Gastroesophageal sphincter (tissue), 3 donors: ENCODE measurements around the gene PCDHB2.

ENCODE experiments used
- EP300 ChIP-seq: sonication (generic); formaldehyde crosslinking; IDR thresholded peaks from one replicate; pipeline ENCODE4 v1.6.1; 2017; ENCODE audit warnings: antibody characterized with exemption, mild to moderate bottlenecking
- POLR2A ChIP-seq, 2 donors: fragments of 450-650 bp; IDR thresholded peaks; one replicate each; pipeline ENCODE4 v1.6.1; 2017; ENCODE audit warnings: antibody characterized with exemption in 2 of 2, mild to moderate bottlenecking in 2 of 2, moderate library complexity in 1 of 2
- POLR2AphosphoS5 ChIP-seq: sonication (generic); formaldehyde crosslinking; IDR thresholded peaks from one replicate; pipeline ENCODE4 v1.6.1; 2017; ENCODE audit warnings: antibody characterized with exemption
- TF ChIP-seq, protein P1 (sequence below), 4 experiments: fragments of 200-600 bp in 2 of 4; fragments of 450-650 bp in 2 of 4; sonication (generic) in 1 of 4; IDR thresholded peaks; one replicate each; pipeline ENCODE4 v1.5.1; 2017 to 2019; ENCODE audit warnings: antibody characterized with exemption in 4 of 4, mild to moderate bottlenecking in 2 of 4, moderate library complexity in 2 of 4

DNA sequence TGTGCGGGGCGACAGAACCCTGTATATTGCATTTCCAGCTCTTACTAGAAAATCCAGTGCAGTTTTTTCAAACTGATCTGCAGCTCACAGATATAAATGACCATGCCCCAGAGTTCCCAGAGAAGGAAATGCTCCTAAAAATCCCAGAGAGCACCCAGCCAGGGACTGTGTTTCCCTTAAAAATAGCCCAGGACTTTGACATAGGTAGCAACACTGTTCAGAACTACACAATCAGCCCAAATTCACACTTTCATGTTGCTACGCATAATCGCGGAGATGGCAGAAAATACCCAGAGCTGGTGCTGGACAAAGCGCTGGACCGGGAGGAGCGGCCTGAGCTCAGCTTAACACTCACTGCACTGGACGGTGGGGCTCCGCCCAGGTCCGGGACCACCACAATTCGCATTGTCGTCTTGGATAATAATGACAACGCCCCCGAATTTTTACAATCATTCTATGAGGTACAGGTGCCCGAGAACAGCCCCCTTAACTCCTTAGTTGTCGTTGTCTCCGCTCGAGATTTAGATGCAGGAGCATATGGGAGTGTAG lies 41.4 kb downstream of the PCDHB2 start:
- TF ChIP-seq EP300 (no peak), POLR2A (IDR thresholded peaks at IDR 0.05) (no peak), POLR2AphosphoS5 (no peak)
- TF ChIP-seq, protein P1, sequence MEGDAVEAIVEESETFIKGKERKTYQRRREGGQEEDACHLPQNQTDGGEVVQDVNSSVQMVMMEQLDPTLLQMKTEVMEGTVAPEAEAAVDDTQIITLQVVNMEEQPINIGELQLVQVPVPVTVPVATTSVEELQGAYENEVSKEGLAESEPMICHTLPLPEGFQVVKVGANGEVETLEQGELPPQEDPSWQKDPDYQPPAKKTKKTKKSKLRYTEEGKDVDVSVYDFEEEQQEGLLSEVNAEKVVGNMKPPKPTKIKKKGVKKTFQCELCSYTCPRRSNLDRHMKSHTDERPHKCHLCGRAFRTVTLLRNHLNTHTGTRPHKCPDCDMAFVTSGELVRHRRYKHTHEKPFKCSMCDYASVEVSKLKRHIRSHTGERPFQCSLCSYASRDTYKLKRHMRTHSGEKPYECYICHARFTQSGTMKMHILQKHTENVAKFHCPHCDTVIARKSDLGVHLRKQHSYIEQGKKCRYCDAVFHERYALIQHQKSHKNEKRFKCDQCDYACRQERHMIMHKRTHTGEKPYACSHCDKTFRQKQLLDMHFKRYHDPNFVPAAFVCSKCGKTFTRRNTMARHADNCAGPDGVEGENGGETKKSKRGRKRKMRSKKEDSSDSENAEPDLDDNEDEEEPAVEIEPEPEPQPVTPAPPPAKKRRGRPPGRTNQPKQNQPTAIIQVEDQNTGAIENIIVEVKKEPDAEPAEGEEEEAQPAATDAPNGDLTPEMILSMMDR (IDR thresholded peaks at IDR 0.05): no peak
